ENCODE results near the gene RAB17. TPM values are rescaled to one million over a fixed set of nuclear protein-coding genes. Genes with fewer than 3 reads are reported as not detected.
A peak's percentile ranks its signal among the peaks of the same experiment; 100 is the strongest.
"Not testable (repeated sequence)": the region's sequence is repeated elsewhere in the genome, so short reads cannot be mapped to it uniquely, and the experiment has no call there.

The RAB17 gene
- total RNA-seq, 1 experiment from 2014 or later = 1.8 TPM

- no peak for DNase-seq (ENCODE audit: low read depth)
Measured at GRCh38 chr2:237625216-237625705, 34.7 kb upstream of the RAB17 start.

- no peak for DNase-seq (ENCODE audit: low read depth)
Measured at GRCh38 chr2:237624565-237624964, 34.0 kb upstream of the RAB17 start.

GRCh38 chr2:237623428-237624403, 33.2 kb upstream of the RAB17 start:
- DNase-seq (ENCODE audit: low read depth) = no peak

GRCh38 chr2:237618449-237618848, 27.9 kb upstream of the RAB17 start:
- no peak for DNase-seq (ENCODE audit: low read depth)

- no peak for DNase-seq (ENCODE audit: low read depth)
Measured at GRCh38 chr2:237617587-237617982, 27.1 kb upstream of the RAB17 start.

GRCh38 chr2:237616734-237617586, 26.4 kb upstream of the RAB17 start:
- DNase-seq (ENCODE audit: low read depth) = peak; percentile 80

- no peak for DNase-seq (ENCODE audit: low read depth)
Measured at GRCh38 chr2:237616373-237616733, 25.8 kb upstream of the RAB17 start.

GRCh38 chr2:237615631-237616249, 25.2 kb upstream of the RAB17 start:
- DNase-seq (ENCODE audit: low read depth) = no peak

GRCh38 chr2:237614151-237614720, 23.7 kb upstream of the RAB17 start:
- DNase-seq (ENCODE audit: low read depth) = peak; percentile 87

GRCh38 chr2:237613679-237614078, 23.1 kb upstream of the RAB17 start:
- no peak for DNase-seq (ENCODE audit: low read depth)

- no peak for DNase-seq (ENCODE audit: low read depth)
Measured at GRCh38 chr2:237612527-237613357, 22.2 kb upstream of the RAB17 start.

- not testable (repeated sequence) for DNase-seq (ENCODE audit: low read depth)
Measured at GRCh38 chr2:237606522-237606921, 16.0 kb upstream of the RAB17 start.

GRCh38 chr2:237604960-237605359, 14.4 kb upstream of the RAB17 start:
- DNase-seq (ENCODE audit: low read depth) = peak; percentile 43

GRCh38 chr2:237604391-237604790, 13.9 kb upstream of the RAB17 start:
- no peak for DNase-seq (ENCODE audit: low read depth)

GRCh38 chr2:237603718-237604362, 13.3 kb upstream of the RAB17 start:
- DNase-seq (ENCODE audit: low read depth) = peak; percentile 86

GRCh38 chr2:237603049-237603717, 12.6 kb upstream of the RAB17 start:
- no peak for DNase-seq (ENCODE audit: low read depth)

GRCh38 chr2:237602409-237602808, 11.9 kb upstream of the RAB17 start:
- DNase-seq (ENCODE audit: low read depth) = no peak

GRCh38 chr2:237601453-237602116, 11.1 kb upstream of the RAB17 start:
- DNase-seq (ENCODE audit: low read depth) = no peak

Data from M059J (cell line).